Kidney (tissue), 14 donors: ENCODE results near the gene ISG20L2. TPM values are rescaled to one million over a fixed set of nuclear protein-coding genes. Genes with fewer than 3 reads are reported as not detected.

Experiments used
- DNase-seq, 5 donors: peaks; one replicate each; pipeline ENCODE4 v3.0.0-alpha.2; 2013 to 2020
- FAIRE-seq: peaks from 2 replicates; lab custom pipeline; 2012; peaks lifted over from hg19 to GRCh38; lab: Jason Lieb, UNC
- H3K27ac ChIP-seq, 2 donors: one replicate each; pipeline ENCODE4 v1.7.0; 2013; ENCODE audit warnings: low read depth in 2 of 2, low read length in 2 of 2, inconsistent platforms in 1 of 2
- H3K27me3 ChIP-seq: one replicate; pipeline ENCODE4 v1.7.1; 2013; ENCODE audit warnings: low read length, inconsistent platforms; ENCODE audit not compliant: control insufficient read depth, insufficient read depth
- H3K36me3 ChIP-seq, 3 donors: one replicate each; pipeline versions ENCODE4 v1.7.0 to v1.7.1; 2013; ENCODE audit warnings: low read length in 3 of 3, control low read depth in 1 of 3, inconsistent platforms in 1 of 3; ENCODE audit not compliant: insufficient read depth in 3 of 3, control insufficient read depth in 2 of 3
- H3K4me1 ChIP-seq, 3 donors: one replicate each; pipeline versions ENCODE4 v1.7.0 to v1.7.1; 2013; ENCODE audit warnings: low read length in 3 of 3, inconsistent platforms in 1 of 3, low read depth in 1 of 3; ENCODE audit not compliant: control insufficient read depth in 2 of 3, insufficient read depth in 2 of 3
- H3K4me3 ChIP-seq, 3 donors: one replicate each; pipeline versions ENCODE4 v1.7.0 to v1.8.1; 2013; ENCODE audit warnings: low read length in 3 of 3, control low read depth in 1 of 3, inconsistent platforms in 1 of 3
- H3K9ac ChIP-seq, 3 donors: one replicate each; pipeline versions ENCODE4 v1.7.0 to v1.7.1; 2013; ENCODE audit warnings: low read length in 3 of 3, control low read depth in 1 of 3, inconsistent platforms in 1 of 3
- H3K9me3 ChIP-seq, 3 donors: one replicate each; pipeline versions ENCODE4 v1.7.0 to v1.7.1; 2013; ENCODE audit warnings: low read length in 3 of 3, control low read depth in 1 of 3, inconsistent platforms in 1 of 3; ENCODE audit not compliant: control insufficient read depth in 2 of 3, insufficient read depth in 1 of 3
- CTCF ChIP-seq: IDR thresholded peaks from 3 replicates; pipeline ENCODE4 v1.5.1; 2012; ENCODE audit warnings: mild to moderate bottlenecking, moderate library complexity, borderline replicate concordance; ENCODE audit not compliant: insufficient read depth; ENCODE audit errors: extremely low read depth
- intact Hi-C: fragments of 100-400 bp; cut with DNase I; formaldehyde crosslinking; loops from one replicate; pipeline ENCODE4 v1.11.1; 2022
- polyA plus RNA-seq: library from polyadenylated mRNA; stranded (reverse); fragments of 350-450 nt; fragmentation: Illumina TruSeq; extraction: RNeasy Lipid Tissue Mini Kit (QIAGEN cat#74804); gene quantifications from one replicate; pipeline ENCODE4 v1.2.3, GENCODE V29; 2014; ENCODE audit warnings: low read depth, low replicate concordance; ENCODE audit not compliant: insufficient read depth
- total RNA-seq: library from RNA; stranded (reverse); fragmentation: NEBNext Ultra II Directional; extraction: Animal tissue kit (Norgen Biotek cat#: 25700); gene quantifications from one replicate; pipeline ENCODE4 v1.2.1, GENCODE V29; 2021
- donor health status: control.
- donor health status: control.
- donor health status: control.
- donor health status: control.
- donor health status: control.
- donor health status: DM: yes; HTN: yes; CAD: no.
- donor health status: Normal renal cell carcinoma (clear cell type).

The ISG20L2 gene
- total and polyA plus RNA-seq, 2 donors from 2014 or later: 13.3 to 23.3 TPM

GRCh38 chr1:156742017-156742416, 13.5 kb upstream of the ISG20L2 start:
- no peak overlapping the region for H3K9ac ChIP-seq

GRCh38 chr1:156741481-156741983, 13.0 kb upstream of the ISG20L2 start:
- intact Hi-C loops: no loop called here
- Histone ChIP-seq H3K9ac (peak overlapping the region in 2 of 3 donors; percentile 19 to 66), H3K4me3 (peak overlapping the region; percentile 0 to 96 (median 26)), H3K9me3 (no peaks in the 10 kb centered on the region), H3K27me3 (no peaks in the 10 kb centered on the region), H3K36me3 (peaks cover 0 to 21% (median 9%) of the 10 kb centered on the region in 3 donors), H3K4me1 (peaks cover 0 to 20% (median 17%) of the 10 kb centered on the region in 3 donors), H3K27ac (peak overlapping the region; percentile 76 to 90)
- DNase-seq (no peak), FAIRE-seq (no peak)
- no peak for TF ChIP-seq CTCF

More at GRCh38 chr1:156742017-156742416, 13.5 kb upstream of the ISG20L2 start:
- H3K27ac ChIP-seq: peak overlapping the region in 1 of 2 donors; percentile 90
- intact Hi-C loops: no loop called here
- no peak overlapping the region for H3K4me3 ChIP-seq
- TF ChIP-seq CTCF: no peak
- H3K4me1 ChIP-seq: peaks cover 0 to 20% (median 17%) of the 10 kb centered on the region in 3 donors
- peaks cover 0 to 21% (median 7%) of the 10 kb centered on the region in 3 donors for H3K36me3 ChIP-seq
- H3K27me3 ChIP-seq: no peaks in the 10 kb centered on the region
- no peak for FAIRE-seq
- no peak for DNase-seq
- no peaks in the 10 kb centered on the region for H3K9me3 ChIP-seq

- no peaks in the 10 kb centered on the region for H3K27me3 ChIP-seq
- DNase-seq: peak; percentile 98 to 100 (median 99)
- peaks cover 0 to 21% (median 9%) of the 10 kb centered on the region in 3 donors for H3K36me3 ChIP-seq
- no peak for TF ChIP-seq CTCF
- H3K4me3 ChIP-seq: peak within 1 kb of the TSS; percentile 84 to 96 (median 94)
- peak within 1 kb of the TSS; percentile 63 to 94 (median 72) for H3K9ac ChIP-seq
- intact Hi-C loops: no loop called here
- peak within 1 kb of the TSS; percentile 76 to 90 for H3K27ac ChIP-seq
- H3K9me3 ChIP-seq: no peaks in the 10 kb centered on the region
- H3K4me1 ChIP-seq: peaks cover 0 to 14% (median 12%) of the 10 kb centered on the region in 3 donors
- FAIRE-seq: peak; percentile 97
Measured at GRCh38 chr1:156740741-156741480, 12.3 kb upstream of the ISG20L2 start, which contains the start of gene MRPL24. Gene MRPL24 (minus strand): TSS chr1:156741088. CDS start chr1:156738704, 2,384 bp downstream.
